ENCODE results near the gene PLA2G4B.

GRCh38 chr15:41804916-41805666, 33.6 kb upstream of the PLA2G4B start:
- TF ChIP-seq ZNF133 (CRISPR knock-in tag; IDR thresholded peaks at IDR 0.05) (no peak), CTCF (IDR thresholded peaks at IDR 0.05 in 2 of 3, conservative IDR thresholded peaks at IDR 0.05 in 1 of 3; ENCODE audit: insufficient read depth in 2 of 3, low read depth in 1 of 3, low read length in 3 of 3) (no peak), ZNF785 (CRISPR knock-in tag; IDR thresholded peaks at IDR 0.05) (no peak)

All from K562 (cell line).